Stimulated activated CD8-positive, alpha-beta memory T cell treated with anti-CD3 and anti-CD28 coated beads, Interleukin-12 subunit alpha, Interleukin-12 subunit beta, amount 100 ng/mL, for 4 hours (primary cell): ENCODE measurements around the gene SP3.

Source experiments
- DNase-seq: peaks from one replicate; pipeline ENCODE4 v3.0.0-alpha.2; 2020; ENCODE audit warnings: low read depth

SP3 gene

GRCh38 chr2:173996766-173997165 is 31.6 kb upstream of the SP3 start:
- no peak for DNase-seq

GRCh38 chr2:173993459-173993858 is 28.3 kb upstream of the SP3 start:
- DNase-seq: no peak

GRCh38 chr2:173991856-173992588 is 26.8 kb upstream of the SP3 start:
- DNase-seq: no peak

GRCh38 chr2:173990970-173991819 is 26.0 kb upstream of the SP3 start:
- no peak for DNase-seq

- no peak for DNase-seq
Measured at GRCh38 chr2:173990245-173990644, 25.1 kb upstream of the SP3 start.

GRCh38 chr2:173989884-173990215 is 24.7 kb upstream of the SP3 start:
- no peak for DNase-seq

GRCh38 chr2:173989160-173989883 is 24.1 kb upstream of the SP3 start:
- no peak for DNase-seq

GRCh38 chr2:173986805-173987204 is 21.6 kb upstream of the SP3 start:
- no peak for DNase-seq

- DNase-seq: no peak
Measured at GRCh38 chr2:173985605-173985992, 20.4 kb upstream of the SP3 start.

- no peak for DNase-seq
Measured at GRCh38 chr2:173984866-173985604, 19.9 kb upstream of the SP3 start.

- DNase-seq: no peak
Measured at GRCh38 chr2:173983391-173983871, 18.3 kb upstream of the SP3 start.

GRCh38 chr2:173982918-173983317 is 17.7 kb upstream of the SP3 start:
- no peak for DNase-seq

- no peak for DNase-seq
Measured at GRCh38 chr2:173982182-173982714, 17.1 kb upstream of the SP3 start.

- DNase-seq: no peak
Measured at GRCh38 chr2:173981520-173981919, 16.3 kb upstream of the SP3 start.

GRCh38 chr2:173979751-173980351 is 14.7 kb upstream of the SP3 start:
- no peak for DNase-seq

- DNase-seq: no peak
Measured at GRCh38 chr2:173978447-173978846, 13.3 kb upstream of the SP3 start.

- DNase-seq: no peak
Measured at GRCh38 chr2:173972636-173973035, 7.5 kb upstream of the SP3 start.

- no peak for DNase-seq
Measured at GRCh38 chr2:173972165-173972564, 7.0 kb upstream of the SP3 start.

GRCh38 chr2:173970516-173970924 is 5.3 kb upstream of the SP3 start:
- DNase-seq: no peak

- DNase-seq: no peak
Measured at GRCh38 chr2:173969886-173970285, 4.7 kb upstream of the SP3 start.

GRCh38 chr2:173968551-173968950 is 3.4 kb upstream of the SP3 start:
- no peak for DNase-seq
